NCI-H1694 (cell line): ENCODE measurements around the gene P3H3.
A peak's percentile ranks its signal among the peaks of the same experiment; 100 is the strongest.

Experiments
- DNase-seq: peaks from one replicate; lab custom pipeline; 2025; lab: John Stamatoyannopoulos, UW

P3H3 gene

GRCh38 chr12:6827982-6828780 is at the start of gene P3H3:
TSS of gene P3H3 (plus strand) at chr12:6828407. CDS start at chr12:6828441, 34 bp downstream.
- peak; percentile 45 for DNase-seq

- peak; percentile 93 for DNase-seq
Measured at GRCh38 chr12:6778574-6779550, 49.3 kb upstream of the P3H3 start.

GRCh38 chr12:6779708-6780432 is 48.3 kb upstream of the P3H3 start:
- no peak for DNase-seq

- no peak for DNase-seq
Measured at GRCh38 chr12:6780573-6780972, 47.6 kb upstream of the P3H3 start.

- DNase-seq = no peak
Measured at GRCh38 chr12:6782119-6782518, 46.1 kb upstream of the P3H3 start.

GRCh38 chr12:6782850-6783566 is 45.2 kb upstream of the P3H3 start:
- no peak for DNase-seq

- DNase-seq = no peak
Measured at GRCh38 chr12:6783828-6784227, 44.4 kb upstream of the P3H3 start.

GRCh38 chr12:6784296-6784695 is 43.9 kb upstream of the P3H3 start:
- DNase-seq = no peak

GRCh38 chr12:6784761-6785160 is 43.4 kb upstream of the P3H3 start:
- DNase-seq = no peak

- no peak for DNase-seq
Measured at GRCh38 chr12:6786416-6787094, 41.7 kb upstream of the P3H3 start.

GRCh38 chr12:6787309-6787708 is 40.9 kb upstream of the P3H3 start:
- DNase-seq = no peak

GRCh38 chr12:6788972-6789924 is 39.0 kb upstream of the P3H3 start, which contains the start of gene CD4:
TSS of gene CD4 (plus strand) at chr12:6789528. CDS start at chr12:6800139, 10,611 bp downstream.
- DNase-seq = no peak

- DNase-seq = no peak
Measured at GRCh38 chr12:6790496-6791150, 37.6 kb upstream of the P3H3 start.

GRCh38 chr12:6791931-6792520 is 36.2 kb upstream of the P3H3 start:
- no peak for DNase-seq

GRCh38 chr12:6792522-6793201 is 35.5 kb upstream of the P3H3 start:
- no peak for DNase-seq

- no peak for DNase-seq
Measured at GRCh38 chr12:6795088-6795487, 33.1 kb upstream of the P3H3 start.

- no peak for DNase-seq
Measured at GRCh38 chr12:6796576-6796975, 31.6 kb upstream of the P3H3 start.

GRCh38 chr12:6799147-6799546 is 29.1 kb upstream of the P3H3 start:
- no peak for DNase-seq
